GM19023 (cell line): ENCODE data around the gene MOK.

Experiments
- ATAC-seq: cut with Tn5 transposase; IDR thresholded peaks from one replicate; pipeline ENCODE4 v1.9.1; 2021; ENCODE audit warnings: mild to moderate bottlenecking, moderate library complexity; ENCODE audit not compliant: unreplicated experiment

Gene MOK

DNA sequence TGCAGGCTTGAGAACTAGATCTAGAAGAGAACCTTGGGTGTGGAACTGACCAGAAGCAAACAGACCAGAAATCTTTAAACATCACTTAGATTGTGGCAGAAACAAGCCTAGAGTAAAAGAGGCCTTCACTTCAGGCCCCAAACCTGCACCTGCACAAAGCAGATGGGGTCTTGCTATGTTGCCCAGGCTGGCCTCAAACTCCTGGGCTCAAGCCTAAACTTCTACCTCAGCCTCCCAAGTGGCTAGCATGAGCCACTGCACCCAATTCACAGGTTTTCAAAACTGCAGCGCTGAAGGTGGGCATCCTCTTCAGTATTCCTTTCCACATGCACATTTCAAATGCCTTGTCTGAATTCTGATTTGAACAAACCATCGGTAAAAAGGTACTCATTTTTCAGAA is 19.9 kb downstream of the MOK start:
- no peak for ATAC-seq

DNA sequence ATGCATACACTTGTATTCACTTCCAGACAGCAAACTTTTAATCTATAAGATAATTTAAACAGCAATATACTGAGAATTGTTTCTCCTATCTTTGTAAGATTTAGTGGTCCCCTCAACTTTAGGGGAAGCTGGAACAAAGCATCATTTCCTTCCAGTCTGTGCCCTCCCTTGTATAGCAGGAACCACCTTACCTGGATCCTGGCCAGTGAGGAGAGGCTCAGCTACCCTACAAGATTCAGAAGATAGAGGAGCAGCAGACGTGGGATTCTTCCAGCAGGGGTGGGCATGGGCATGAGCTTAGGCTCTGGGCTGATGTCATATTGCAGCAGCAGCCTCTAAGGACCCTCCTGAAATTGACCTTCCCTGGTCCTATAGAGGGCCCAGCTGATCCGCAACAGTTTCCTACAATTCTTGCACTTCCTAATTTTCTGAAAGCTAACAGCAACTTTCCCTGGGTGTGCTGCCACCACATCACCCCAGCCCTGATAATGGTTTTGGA is 21.3 kb downstream of the MOK start:
- ATAC-seq, result no peak

DNA sequence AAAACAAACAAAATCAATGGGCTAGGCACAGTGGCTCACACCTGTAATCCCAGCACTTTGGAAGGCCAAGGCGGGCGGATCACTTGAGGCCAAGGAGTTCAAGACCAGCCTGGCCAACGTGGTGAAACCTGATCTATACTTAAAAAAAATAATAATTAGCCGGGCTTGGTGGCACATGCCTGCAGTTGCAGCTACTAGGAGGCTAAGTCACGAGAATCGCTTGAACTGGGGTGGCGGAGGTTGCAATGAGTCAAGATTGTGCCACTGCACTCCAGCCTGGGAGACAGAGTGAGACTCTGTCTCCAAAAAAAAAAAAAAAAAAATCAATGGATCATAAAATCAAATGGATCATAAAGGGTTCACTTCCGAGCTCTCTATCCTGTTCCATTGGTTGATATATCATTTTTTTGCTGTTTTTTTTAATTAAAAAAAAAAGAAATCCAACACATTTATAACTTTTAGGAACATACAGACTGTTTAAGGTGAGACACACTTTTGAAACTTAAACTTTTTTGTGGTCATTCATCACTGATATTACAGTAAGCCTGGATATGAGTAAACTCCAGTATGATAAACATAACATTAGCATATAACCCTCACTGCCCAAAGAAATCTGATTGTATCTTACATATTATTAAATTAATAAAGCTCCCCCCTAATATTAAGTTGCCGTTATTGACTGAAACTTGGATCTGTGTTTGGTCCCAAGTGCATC is 22.1 kb downstream of the MOK start:
- ATAC-seq, result no peak

DNA sequence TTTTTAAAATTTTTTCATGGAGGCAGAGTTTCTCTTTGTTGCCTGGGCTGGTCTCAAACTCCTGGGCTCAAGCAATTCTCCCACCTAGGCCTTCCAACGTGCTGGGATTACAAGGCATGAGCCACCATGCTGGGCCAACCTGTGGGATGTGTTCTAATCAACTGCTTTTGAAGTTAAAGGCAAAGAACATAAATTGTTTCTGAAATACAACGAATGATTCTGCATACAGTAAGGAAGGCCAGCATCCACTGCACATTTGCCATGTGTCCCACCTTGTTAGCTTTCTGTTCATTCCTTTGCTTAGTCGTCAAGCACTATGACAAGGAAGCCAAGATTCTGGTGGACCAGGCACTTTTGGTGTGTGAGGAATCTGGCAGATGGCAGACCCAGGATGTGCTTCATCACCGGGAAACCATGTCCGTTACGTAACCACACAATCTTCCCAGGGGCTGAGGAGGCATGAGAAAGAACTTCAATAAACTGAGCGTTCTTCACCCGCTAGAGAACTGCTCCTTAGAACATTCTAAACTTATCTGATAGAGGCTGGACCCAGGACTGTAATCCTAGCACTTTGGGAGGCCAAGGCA is 24.5 kb downstream of the MOK start:
- ATAC-seq, result no peak

DNA sequence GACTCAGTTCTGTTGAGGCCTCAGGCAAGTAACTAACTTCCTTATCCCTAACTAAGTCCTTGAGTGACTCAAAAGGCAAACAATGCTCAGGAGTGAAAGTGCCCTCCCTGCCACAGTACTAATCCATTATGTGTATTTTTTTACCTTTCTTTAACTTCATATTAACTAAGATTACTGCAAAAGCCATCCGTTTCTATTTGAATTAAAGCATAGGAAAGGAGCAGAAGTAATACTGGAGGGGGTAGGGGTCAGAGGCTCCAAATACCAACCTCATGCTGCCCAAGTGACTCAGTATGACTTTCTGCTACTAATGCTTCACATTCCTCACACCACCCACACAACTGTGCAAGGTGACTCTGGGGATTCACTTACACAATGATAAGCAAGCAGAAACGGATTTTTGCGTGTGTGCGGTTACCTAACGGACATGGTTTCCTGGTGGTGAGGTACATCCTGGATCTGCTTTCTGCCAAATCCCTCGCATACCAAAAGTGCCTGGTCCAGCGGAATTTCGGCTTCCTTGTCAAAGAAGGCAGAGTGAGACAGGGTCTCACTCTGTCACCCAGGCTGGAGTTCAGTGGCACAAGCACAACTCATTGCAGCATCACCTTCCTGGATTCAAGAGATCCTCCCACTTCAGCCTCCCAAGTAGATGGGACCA is 25.1 kb downstream of the MOK start:
- no peak for ATAC-seq

DNA sequence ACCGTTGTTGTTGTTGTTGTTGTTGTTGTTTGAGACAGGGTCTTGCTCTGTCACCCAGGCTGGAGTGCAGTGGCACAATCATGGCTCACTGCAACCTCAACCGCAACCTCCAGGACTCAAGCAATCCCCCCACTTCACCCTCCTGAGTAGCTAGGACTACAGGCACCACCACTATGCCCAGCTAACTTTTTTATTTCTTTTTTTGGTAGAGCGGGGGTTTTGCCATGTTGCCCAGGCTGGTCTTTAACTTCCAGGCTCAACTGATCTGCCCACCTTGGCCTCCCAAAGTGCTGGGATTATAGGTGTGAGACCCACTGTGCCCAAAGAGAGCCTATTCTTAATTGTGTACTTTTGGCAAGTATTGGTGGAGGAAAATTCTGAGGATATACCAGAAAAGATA is 25.7 kb downstream of the MOK start:
- no peak for ATAC-seq

DNA sequence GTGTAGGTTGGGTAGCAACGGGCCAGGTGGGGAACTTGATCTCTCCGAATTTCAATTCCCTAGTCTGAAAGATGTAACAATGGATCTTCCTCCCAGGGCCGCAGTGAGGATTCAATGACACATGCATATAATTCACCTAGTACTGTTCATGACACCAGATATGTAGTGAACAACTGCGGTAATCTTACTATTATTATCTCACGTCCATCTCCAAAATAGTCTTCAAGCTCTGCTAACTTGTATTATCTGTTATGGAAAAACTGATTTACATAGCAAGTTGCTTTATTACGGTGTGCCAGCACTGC is 26.4 kb downstream of the MOK start:
- ATAC-seq, result no peak

DNA sequence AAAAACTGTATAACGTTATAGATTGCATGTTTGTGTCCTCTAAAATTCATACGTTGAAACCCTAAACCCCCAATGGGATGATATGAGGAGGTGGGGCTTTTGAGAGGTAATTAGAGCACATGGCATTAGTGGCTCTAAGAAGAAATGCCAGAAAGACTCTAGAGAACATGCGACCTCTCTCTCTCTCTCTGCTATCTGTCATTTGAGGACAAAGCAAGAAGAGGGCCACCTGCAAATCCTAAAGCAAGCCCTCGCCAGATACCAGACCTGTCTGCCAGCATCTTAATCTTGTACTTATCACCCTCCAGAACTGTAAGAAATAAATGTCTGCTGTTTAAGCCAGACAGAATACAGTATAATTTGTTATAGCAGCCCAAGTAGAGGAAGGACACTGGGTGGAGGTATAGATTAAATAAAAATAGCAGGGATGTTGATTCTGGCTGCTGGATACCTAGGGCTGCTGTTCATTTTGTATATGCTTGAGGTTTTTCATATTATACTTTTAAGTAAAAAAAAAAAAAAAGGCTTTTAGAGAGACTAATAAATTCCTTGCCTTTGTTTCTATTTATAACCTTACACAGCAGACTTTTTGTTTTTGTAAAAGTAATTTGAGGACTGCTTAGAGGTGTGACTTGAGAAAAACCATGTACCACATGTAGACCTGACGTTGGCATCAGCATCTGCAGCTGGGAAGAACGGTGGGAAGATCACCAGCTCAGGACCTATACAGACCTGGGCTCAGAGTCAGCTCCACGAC is 26.9 kb downstream of the MOK start:
- no peak for ATAC-seq

DNA sequence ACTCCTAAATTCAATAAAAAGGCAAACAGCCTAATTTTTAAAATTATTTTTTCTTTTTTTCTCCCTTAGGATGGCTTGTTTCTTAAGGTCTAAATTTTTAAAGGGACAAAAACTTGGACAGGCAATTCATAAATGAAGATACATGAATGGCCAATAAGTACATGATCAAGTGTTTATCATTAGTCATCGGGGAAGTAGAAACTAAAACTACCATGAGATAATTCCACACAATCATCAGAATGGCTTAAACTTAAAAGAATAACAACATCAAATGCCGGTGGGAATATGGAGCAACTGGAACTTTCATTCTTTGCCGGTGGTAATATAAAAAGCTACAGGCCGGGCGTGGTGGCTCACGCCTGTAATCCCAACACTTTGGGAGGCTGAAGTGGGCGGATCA is 29.1 kb downstream of the MOK start:
- ATAC-seq, result no peak

DNA sequence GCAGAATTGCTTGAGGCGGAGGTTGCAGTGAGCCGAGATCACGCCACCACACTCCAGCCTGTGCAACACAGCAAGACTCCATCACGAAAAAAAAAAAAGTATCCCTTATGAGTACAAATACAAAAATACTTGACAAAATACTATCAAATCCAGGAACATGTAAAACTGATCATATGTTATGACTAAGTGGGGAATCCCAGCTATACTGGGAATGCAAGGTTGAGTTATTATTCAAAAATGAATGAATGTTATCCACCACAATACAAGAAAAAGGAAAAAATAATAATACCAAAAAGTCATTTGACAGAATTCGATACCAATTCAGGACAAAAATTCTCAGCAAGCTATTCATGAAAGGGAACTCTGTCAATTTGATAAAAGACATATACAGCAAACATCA is 32.6 kb downstream of the MOK start:
- no peak for ATAC-seq

DNA sequence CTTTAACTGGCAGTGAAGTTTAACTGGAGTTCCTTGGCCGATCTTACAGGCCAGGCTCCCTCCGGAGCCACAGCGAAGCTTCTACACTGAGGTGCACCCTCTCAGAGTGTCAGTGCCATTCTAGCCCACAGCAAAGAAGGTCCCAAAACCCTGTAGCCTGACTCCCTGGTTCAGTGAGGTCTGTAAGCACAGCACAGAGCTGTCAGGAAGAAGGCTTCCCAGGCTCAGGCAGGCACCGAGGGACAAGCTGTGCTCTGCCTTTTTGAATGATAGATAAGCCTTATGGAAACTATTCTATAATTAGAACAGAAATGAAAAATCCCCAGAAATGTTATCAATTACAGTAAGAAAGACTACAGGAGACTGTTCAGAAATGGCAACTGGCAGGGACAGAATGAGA is 40.2 kb downstream of the MOK start:
- no peak for ATAC-seq

DNA sequence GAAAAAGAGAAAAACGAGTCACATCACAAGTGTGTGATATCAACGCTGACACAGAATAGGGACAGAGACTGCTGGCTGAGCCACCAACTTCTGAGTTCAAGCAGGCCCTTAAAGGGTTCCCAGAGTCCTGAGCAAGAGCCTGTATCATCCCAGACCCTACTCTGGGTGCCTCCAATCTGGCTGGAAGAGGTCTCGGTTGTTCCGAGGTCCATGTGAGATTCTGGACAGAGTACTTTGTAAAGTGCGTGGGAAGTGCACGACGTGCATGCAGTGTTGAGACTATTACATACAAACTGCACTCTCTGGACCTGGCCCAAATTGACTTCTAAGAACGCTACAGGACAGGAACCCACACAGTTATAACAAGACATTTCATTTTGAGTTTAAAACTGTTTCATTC is 40.6 kb downstream of the MOK start:
- no peak for ATAC-seq

DNA sequence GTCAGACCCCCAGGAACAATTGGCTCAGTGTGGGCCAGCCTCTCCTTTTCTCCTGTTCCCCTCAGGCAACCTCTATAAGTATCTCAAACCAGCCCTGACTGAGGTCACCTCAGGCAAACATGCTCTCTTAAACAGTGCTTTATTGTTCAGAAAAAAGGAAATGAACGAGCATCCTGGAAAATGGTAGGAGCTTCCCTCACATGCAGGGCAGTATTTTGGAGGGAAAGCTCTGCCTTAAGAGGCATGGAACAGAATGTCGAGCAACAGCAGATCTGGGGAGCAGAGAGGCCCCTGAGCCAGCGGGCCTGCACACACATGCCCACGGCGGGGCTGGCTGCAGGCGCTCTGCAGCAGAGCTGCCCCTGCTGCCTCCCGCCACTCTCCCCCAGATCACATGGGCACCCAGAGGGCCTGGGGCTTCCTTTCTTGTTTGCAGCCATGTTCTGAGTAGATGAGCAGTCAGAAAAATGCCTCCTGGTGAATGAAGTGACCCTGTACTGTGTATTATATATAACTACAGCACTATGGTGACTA is 42.0 kb downstream of the MOK start:
- no peak for ATAC-seq

DNA sequence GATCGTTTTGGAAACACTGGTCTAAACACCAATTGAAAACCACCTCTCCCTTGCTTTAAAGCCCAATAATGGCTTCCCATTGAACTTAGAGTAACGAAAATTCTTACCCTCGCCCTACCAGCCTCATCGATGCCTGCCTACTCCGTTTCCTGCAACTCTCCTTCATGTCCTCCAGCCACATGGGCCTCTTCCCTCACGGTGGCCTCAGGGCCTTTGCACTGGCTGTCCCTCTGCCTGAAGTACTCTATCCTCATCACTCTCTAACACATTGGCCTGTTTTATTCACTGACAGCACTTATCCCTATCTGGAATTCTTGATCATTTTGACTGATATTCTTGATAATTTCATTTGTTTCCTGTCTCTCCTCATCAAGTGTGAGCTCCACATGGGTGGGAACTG is 46.8 kb downstream of the MOK start:
- ATAC-seq, result no peak

DNA sequence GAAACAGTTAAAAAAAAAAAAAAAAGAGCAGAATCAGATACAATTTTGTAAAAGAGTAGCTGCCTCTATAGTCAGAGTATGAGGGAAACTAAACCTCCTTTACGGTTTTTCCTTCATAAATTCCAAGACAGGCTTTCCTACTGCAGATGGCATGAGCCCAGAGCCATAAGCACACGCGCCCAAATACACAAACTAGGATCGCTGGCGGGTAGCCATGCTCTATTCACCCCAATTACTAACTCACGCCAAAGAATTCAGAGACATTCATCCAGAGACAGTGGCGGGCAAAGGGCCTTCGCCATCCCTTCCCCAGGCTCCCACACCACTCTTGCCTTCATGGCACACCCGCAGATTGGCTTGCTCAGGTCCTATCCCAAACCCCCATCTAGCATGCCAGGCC is 48.2 kb downstream of the MOK start:
- ATAC-seq, result no peak

DNA sequence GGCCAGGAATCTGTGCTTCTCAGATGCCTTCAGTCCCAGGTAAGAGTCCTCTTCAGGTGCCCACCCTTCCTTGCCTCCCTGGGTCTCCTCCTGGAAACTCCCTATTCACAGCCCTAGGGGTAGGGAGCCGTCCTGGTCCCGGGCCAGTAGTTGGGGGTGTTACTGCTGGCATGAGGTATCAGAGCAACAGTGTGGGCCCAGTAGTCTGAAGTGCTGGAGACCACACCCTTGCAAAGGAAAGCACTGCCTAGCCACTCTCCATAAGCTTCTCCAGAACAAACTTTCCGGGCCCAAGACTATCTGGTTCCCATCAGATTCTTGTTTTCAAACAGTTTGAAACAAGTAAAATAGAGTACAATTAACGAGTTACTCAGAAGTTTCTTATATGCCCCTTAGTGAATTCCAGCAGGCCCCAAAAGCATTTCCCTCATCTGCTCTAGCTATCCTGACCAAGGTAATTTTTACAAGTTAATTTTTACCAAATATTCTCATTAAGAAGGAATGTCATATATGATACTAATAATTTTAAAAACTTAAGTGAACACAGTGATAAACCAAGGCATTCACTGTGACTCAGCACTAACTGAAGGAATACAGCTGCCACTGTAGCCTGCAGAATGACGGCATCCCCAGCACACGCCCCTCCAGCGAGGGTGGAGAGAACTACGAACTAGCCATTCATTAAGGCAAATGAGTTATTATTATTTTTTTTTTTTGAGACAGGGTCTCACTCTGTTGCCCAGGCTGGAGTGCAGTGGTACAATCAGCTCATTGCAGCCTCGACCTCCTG is 49.4 kb downstream of the MOK start:
- no peak for ATAC-seq

DNA sequence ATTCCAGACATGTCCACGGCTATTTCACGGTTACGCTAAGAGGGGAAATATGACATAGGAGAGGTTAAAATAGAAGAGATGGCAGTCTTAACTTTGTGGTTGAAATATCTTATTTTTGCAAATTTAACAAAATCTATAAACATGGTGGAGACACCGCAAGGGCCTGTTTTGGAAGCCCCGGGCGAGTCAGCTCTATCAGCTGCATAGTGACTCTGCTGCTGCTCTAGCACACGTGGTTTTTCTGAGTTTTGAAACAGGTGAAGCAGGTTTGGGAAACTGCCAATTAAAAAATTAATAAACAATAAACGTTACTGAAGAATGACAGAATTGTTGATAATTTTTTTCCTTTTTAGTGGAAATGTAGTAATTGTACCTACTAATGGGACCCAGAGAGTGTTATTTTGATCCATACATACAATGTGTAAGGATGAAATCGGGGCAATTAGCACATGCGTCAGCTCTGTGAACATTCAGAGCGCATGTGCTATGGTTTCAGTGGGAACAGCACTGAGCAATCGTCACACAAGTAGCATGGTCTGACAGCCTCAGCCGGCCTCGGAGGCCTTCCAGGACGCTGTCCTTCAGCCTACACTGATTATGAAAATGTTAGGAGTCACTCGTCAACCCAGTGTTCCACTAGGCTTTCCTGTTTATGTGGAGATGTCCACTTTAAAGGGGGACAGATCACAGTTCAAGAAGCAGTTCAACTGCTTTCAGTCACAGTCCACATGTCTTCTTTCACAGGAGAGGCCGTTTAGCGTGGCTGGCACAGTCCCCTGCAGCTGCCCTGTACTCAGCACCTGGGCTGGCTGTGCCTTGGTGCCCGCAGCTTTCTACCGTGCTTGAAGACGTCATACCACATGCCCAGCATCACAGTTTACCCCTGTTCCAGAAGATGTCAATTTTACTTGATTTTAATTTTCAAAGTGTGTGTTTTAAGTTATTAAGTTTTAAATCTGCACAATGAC is 51.8 kb downstream of the MOK start:
- ATAC-seq, result no peak

DNA sequence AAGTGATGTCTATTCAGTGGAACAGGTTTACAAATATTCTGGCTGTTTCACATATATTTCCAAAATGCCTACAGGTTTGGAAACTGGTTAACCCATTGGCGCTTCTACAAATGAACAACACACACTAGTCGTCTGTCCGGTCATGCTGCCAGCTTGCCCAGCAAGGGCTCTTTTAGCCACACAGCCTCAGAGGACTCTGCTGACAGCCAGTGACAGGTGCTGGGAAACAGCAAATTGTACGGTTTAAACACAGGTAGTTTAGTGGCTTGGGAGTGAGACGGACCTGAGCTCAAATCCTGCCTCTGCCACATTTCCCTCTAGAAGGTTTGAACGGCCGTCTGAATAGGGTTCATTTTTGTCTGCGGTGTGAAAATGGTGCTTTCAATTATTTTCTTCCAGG is 53.8 kb downstream of the MOK start:
- no peak for ATAC-seq

DNA sequence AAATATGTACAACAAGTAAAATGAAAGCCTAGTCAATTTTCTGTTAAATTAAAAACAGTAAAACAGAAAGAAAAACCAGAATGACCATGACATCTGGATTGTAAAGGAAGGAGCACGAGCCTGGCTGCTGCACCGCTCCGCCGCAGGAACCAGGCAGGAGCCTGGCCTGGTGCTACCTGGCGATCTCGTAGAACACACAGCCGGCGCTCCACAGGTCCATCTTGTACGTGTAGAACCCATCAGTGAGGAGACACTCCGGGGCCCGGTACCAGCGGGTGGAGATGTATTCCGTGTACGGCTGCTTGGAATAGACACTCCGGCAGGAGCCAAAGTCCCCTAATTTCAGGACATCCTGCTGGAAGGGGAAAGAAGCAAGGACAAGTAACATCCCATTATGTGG is 54.3 kb downstream of the MOK start:
- ATAC-seq, result no peak

DNA sequence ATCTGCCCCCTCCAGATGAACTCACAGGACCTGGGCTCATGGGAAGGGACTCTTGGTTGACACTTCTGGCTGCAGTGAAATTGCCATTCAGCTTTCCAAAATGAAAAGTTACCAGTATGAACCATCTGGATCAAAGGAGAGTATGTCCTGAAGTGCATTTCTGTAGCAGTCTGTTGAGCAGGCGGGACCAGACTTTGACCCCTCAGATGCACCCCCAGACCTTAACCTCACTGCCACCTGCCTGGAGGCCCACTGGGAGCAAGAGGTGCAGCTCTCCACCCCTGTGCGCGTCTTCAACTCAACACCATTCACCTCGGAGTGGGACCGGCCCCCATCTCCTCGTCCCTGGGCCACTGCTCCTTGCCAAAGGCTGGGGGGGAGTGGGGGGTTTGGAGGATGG is 55.0 kb downstream of the MOK start:
- no peak for ATAC-seq
